ENCODE measurements around the gene STRADB. TPM values are rescaled to one million over a fixed set of nuclear protein-coding genes. Genes with fewer than 3 reads are reported as not detected.

STRADB gene, protein sequence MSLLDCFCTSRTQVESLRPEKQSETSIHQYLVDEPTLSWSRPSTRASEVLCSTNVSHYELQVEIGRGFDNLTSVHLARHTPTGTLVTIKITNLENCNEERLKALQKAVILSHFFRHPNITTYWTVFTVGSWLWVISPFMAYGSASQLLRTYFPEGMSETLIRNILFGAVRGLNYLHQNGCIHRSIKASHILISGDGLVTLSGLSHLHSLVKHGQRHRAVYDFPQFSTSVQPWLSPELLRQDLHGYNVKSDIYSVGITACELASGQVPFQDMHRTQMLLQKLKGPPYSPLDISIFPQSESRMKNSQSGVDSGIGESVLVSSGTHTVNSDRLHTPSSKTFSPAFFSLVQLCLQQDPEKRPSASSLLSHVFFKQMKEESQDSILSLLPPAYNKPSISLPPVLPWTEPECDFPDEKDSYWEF
- total RNA-seq = 100 to 1,000 TPM in 3 of 4 donors, 10 to 100 TPM in 1; 90.6 to 187 (median 129) TPM

DNA sequence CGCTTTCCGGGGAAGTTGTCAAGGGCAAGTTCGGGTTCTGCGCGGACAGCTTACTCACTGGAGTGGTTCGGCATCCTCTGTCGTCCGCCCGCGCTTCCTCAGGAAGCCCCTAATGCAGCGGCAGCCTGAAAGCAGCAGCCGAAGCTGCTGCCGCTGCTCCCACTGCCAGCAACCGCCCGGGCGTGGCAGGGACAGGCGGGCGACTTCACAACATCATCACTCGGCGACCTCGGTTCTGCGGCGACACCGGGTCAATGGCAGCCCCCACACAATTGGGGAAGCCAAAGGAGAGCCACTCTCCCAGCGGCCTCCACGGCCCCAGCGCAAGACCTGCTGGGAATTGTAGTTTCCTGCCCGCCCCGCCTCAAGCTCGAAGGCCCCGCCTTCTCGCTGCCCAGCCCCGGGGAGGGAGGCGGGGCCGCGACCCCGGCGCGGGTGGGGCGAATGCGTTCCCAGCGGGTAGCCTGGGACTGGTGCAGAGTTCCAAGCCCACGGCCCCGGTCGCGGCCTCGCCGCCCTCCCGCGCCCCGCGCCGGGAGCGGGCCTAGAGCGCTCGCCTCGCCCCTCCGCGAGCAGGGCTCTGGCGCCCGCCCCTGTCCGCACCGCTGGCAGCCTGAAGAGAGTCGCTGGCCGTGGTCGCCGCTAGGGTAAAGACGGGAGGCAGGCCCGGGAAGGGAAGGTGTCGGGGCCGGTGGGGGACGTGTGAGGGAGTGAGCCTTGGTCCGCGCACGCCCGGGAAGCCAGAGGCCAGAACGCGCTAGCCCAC lies at the start of gene STRADB, which contains the start of gene TRAK2:
Gene STRADB (plus strand): TSS at position 449 of the 766 bp plus-strand sequence. CDS start 3,101 bp downstream, outside the sequence.
Gene TRAK2 (minus strand): TSS at position 167 of the 766 bp plus-strand sequence. CDS start 30,951 bp downstream, outside the sequence.
- peak within 1 kb of the TSS; percentile 91 to 94 (median 94) for H3K27ac ChIP-seq
- in situ Hi-C loops (cut with MboI; ENCODE audit: low sequenced_read_pairs in 4 of 4) = loop anchor here in 1 of 4 donors (10.0 kb wide), 1 partner anchor 323 kb away; no protein-coding TSS in a partner anchor
- intact Hi-C loops (cut with DNase I; ENCODE audit: low total_unique reads) = loop anchor here (1.0 to 10.0 kb wide), 3 partner anchors 37 to 1497 kb away; partner anchors contain the start of genes MAIP1, TMEM237 and TYW5
- TF ChIP-seq POLR2A (IDR thresholded peaks at IDR 0.05) = peak; percentile 83 to 88
- TF ChIP-seq, protein P1, sequence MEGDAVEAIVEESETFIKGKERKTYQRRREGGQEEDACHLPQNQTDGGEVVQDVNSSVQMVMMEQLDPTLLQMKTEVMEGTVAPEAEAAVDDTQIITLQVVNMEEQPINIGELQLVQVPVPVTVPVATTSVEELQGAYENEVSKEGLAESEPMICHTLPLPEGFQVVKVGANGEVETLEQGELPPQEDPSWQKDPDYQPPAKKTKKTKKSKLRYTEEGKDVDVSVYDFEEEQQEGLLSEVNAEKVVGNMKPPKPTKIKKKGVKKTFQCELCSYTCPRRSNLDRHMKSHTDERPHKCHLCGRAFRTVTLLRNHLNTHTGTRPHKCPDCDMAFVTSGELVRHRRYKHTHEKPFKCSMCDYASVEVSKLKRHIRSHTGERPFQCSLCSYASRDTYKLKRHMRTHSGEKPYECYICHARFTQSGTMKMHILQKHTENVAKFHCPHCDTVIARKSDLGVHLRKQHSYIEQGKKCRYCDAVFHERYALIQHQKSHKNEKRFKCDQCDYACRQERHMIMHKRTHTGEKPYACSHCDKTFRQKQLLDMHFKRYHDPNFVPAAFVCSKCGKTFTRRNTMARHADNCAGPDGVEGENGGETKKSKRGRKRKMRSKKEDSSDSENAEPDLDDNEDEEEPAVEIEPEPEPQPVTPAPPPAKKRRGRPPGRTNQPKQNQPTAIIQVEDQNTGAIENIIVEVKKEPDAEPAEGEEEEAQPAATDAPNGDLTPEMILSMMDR (IDR thresholded peaks at IDR 0.05 in 4 of 5, conservative IDR thresholded peaks at IDR 0.05 in 1 of 5) = peak; percentile 36 to 53 (median 45)
- peak within 1 kb of the TSS; percentile 77 to 97 (median 87) for H3K4me3 ChIP-seq
- peak; percentile 97 for DNase-seq
- H3K9me3 ChIP-seq = no peaks in the 10 kb centered on the region
- H3K36me3 ChIP-seq = peaks cover 0 to 1% of the 10 kb centered on the region in 2 donors
- peak; percentile 90 to 92 for ATAC-seq
- H3K27me3 ChIP-seq = no peaks in the 10 kb centered on the region
- peaks cover 37 to 44% of the 10 kb centered on the region in 2 donors for H3K4me1 ChIP-seq

DNA sequence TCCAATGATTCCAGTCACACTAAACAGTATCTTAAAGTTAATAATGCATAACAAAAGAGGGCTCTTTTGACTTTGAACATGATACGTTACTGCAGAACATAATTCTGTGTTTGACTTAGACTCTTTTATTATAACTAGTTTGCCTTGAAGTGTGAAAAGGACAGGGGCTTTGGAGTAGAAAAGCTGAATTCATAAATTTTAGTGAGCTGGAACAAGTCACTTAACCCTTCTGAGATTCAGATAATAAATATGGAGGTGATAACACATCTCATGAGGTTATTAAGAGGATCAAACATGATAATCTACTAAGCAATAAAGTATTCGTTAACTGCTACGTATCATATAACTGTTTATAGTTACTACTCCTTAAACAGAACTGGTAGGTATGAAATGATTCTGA lies 49.7 kb upstream of the STRADB start:
- Histone ChIP-seq H3K4me1 (peaks cover 46 to 60% of the 10 kb centered on the region in 2 donors), H3K27me3 (no peaks in the 10 kb centered on the region), H3K4me3 (no peak overlapping the region), H3K9me3 (no peaks in the 10 kb centered on the region), H3K27ac (no peak overlapping the region), H3K36me3 (peaks cover 0 to 23% of the 10 kb centered on the region in 2 donors)
- ATAC-seq (no peak), DNase-seq (no peak)
- intact Hi-C loops (cut with DNase I; ENCODE audit: low total_unique reads) (loop anchor here (10.0 kb wide), 1 partner anchor 243 kb away; the partner anchor contains the start of gene TMEM237), in situ Hi-C loops (cut with MboI; ENCODE audit: low sequenced_read_pairs in 4 of 4) (no loop called here)
- TF ChIP-seq, protein P1 (IDR thresholded peaks at IDR 0.05 in 4 of 5, conservative IDR thresholded peaks at IDR 0.05 in 1 of 5) = no peak
- no peak for TF ChIP-seq POLR2A (IDR thresholded peaks at IDR 0.05)

DNA sequence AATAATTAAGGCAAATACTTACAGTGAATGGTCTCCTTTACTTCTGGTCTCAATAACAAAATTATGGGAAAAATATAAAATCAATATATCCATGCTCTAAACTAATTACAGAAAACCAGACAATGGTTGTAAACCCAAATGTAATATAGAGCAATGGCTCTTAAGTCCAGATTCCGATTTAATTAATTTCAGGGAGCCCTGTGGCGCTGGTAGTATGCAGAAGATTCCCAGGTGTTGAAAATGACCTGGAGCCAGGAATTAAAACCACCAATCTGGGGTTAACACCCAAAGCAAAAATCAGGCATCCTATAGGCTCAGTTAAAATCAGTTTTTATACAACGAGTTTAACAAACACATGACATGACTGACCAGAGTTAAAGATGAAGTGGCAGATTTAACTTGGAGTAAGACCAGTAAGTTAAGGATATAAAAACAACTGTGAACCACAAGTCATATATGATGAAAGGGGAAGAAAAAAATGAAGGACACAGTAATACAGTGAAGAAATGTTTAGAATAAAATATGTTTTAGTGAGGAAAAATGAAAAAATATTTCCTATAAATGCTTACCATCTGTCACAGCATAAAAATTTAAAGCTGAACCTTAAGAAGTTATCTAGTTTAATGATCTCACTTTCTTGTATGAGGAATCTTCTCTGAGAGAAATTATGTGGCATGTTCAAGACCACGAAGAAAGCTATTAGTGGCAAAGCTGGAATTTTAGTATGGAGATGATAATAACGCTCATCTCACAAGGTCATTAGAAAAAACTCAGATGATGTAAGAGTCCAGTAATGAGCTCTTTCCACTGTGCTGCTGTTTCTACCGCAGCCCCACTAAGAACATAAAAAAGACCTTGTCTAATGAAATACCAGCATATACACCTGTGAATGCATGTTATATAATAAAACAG lies 48.6 kb upstream of the STRADB start:
- in situ Hi-C loops (cut with MboI; ENCODE audit: low sequenced_read_pairs in 4 of 4) (no loop called here), intact Hi-C loops (cut with DNase I; ENCODE audit: low total_unique reads) (loop anchor here (10.0 kb wide), 1 partner anchor 242 kb away; the partner anchor contains the start of gene TMEM237)
- TF ChIP-seq POLR2A (IDR thresholded peaks at IDR 0.05) = no peak
- TF ChIP-seq, protein P1 (IDR thresholded peaks at IDR 0.05 in 4 of 5, conservative IDR thresholded peaks at IDR 0.05 in 1 of 5) = no peak
- Histone ChIP-seq H3K36me3 (peaks cover 0 to 12% of the 10 kb centered on the region in 2 donors), H3K9me3 (no peaks in the 10 kb centered on the region), H3K27ac (peak overlapping the region in 1 of 4 donors; percentile 2), H3K27me3 (no peaks in the 10 kb centered on the region), H3K4me1 (peaks cover 52 to 69% of the 10 kb centered on the region in 2 donors), H3K4me3 (no peak overlapping the region)
- ATAC-seq (no peak), DNase-seq (no peak)

DNA sequence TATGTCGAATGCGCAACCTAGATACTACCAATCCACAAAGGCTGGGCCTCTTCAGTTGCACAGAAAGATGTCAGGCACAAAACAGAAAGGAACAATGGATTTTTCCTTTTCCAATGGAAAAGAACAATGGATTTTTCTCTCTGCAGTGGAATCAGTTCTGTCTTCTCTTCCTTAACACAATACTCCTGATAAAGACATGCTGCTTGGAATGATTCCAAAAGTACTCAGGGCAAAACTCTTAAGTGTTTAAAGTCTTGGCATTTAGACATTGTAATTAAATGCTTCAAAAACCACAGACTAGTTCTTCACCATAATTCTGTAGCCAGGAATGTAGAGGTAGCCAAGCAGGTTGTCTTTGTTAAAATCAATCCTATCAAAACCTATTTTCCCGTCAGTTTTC lies 47.7 kb upstream of the STRADB start:
- no peaks in the 10 kb centered on the region for H3K9me3 ChIP-seq
- ATAC-seq = no peak
- intact Hi-C loops (cut with DNase I; ENCODE audit: low total_unique reads) = loop anchor here (10.0 kb wide), 1 partner anchor 241 kb away; the partner anchor contains the start of gene TMEM237
- H3K4me3 ChIP-seq = no peak overlapping the region
- H3K27me3 ChIP-seq = no peaks in the 10 kb centered on the region
- peaks cover 52 to 69% of the 10 kb centered on the region in 2 donors for H3K4me1 ChIP-seq
- peaks cover 0 to 5% of the 10 kb centered on the region in 2 donors for H3K36me3 ChIP-seq
- H3K27ac ChIP-seq = peak overlapping the region in 1 of 4 donors; percentile 2
- DNase-seq = no peak
- TF ChIP-seq, protein P1 (IDR thresholded peaks at IDR 0.05 in 4 of 5, conservative IDR thresholded peaks at IDR 0.05 in 1 of 5) = no peak
- TF ChIP-seq POLR2A (IDR thresholded peaks at IDR 0.05) = no peak
- in situ Hi-C loops (cut with MboI; ENCODE audit: low sequenced_read_pairs in 4 of 4) = no loop called here

Data from gastrocnemius medialis (tissue), 4 donors.